Activated CD4-positive, alpha-beta memory T cell treated with anti-CD3 and anti-CD28 coated beads, Interleukin-2, amount 10 ng/mL, durations not matched to agents 7 days and 5 days (primary cell): ENCODE measurements around the gene BABAM2. TPM values are rescaled to one million over a fixed set of nuclear protein-coding genes. Genes with fewer than 3 reads are reported as not detected.

Experiments
- CTCF ChIA-PET: fragments of 350-600 bp; sonication (Branson Sonifier 250); formaldehyde crosslinking; loops from one replicate; lab custom pipeline; 2021; ENCODE audit warnings: antibody characterized with exemption, inconsistent platforms; lab: Charles Lee
- POLR2A ChIA-PET: fragments of 350-600 bp; sonication (Branson Sonifier 250); formaldehyde crosslinking; loops from one replicate; lab custom pipeline; 2021; ENCODE audit warnings: antibody characterized with exemption; lab: Charles Lee
- DNase-seq: peaks from one replicate; pipeline ENCODE4 v3.0.0-alpha.2; 2020
- H3K27ac Mint-ChIP-seq: one replicate; pipeline ENCODE4 v1.8.0; 2021; ENCODE audit warnings: mild to moderate bottlenecking, mixed read lengths
- H3K27me3 Mint-ChIP-seq: one replicate; pipeline ENCODE4 v1.8.0; 2021; ENCODE audit warnings: mixed read lengths
- H3K36me3 Mint-ChIP-seq: one replicate; pipeline ENCODE4 v1.8.0; 2021; ENCODE audit warnings: low read depth, mixed read lengths
- H3K4me1 Mint-ChIP-seq: one replicate; pipeline ENCODE4 v1.8.0; 2021; ENCODE audit warnings: mixed read lengths
- H3K4me3 Mint-ChIP-seq: one replicate; pipeline ENCODE4 v1.8.0; 2021; ENCODE audit warnings: mild to moderate bottlenecking, mixed read lengths
- H3K9me3 Mint-ChIP-seq: one replicate; pipeline ENCODE4 v1.8.0; 2021; ENCODE audit warnings: mixed read lengths
- total RNA-seq, 2 experiments: library from RNA; stranded (reverse); gene quantifications; one replicate each; pipeline ENCODE4 v1.2.3, GENCODE V29; 2021

BABAM2 gene
- total RNA-seq, 2 experiments from 2014 or later = 51.4 to 56.6 TPM

GRCh38 chr2:28161466-28161865 lies 270.9 kb downstream of the BABAM2 start:
- Mint-ChIP-seq H3K9me3 (peaks cover 4% of the 10 kb centered on the region), H3K4me3 (no peak overlapping the region), H3K4me1 (no peaks in the 10 kb centered on the region), H3K27me3 (no peaks in the 10 kb centered on the region), H3K36me3 (peaks cover 19% of the 10 kb centered on the region), H3K27ac (no peak overlapping the region)
- ChIA-PET POLR2A (no interaction called here), CTCF (no interaction called here)
- no peak for DNase-seq

GRCh38 chr2:28162564-28162963 lies 272.0 kb downstream of the BABAM2 start:
- ChIA-PET POLR2A (no interaction called here), CTCF (interaction anchor here (0.7 kb wide), 1 partner anchor 28 kb away, joined by 3 read pairs; no protein-coding TSS in a partner anchor)
- Mint-ChIP-seq H3K4me1 (no peaks in the 10 kb centered on the region), H3K27ac (no peak overlapping the region), H3K4me3 (no peak overlapping the region), H3K9me3 (no peaks in the 10 kb centered on the region), H3K27me3 (no peaks in the 10 kb centered on the region), H3K36me3 (peaks cover 15% of the 10 kb centered on the region)
- no peak for DNase-seq

- no peaks in the 10 kb centered on the region for H3K9me3 Mint-ChIP-seq
- no peaks in the 10 kb centered on the region for H3K4me1 Mint-ChIP-seq
- H3K4me3 Mint-ChIP-seq = no peak overlapping the region
- H3K27ac Mint-ChIP-seq = no peak overlapping the region
- H3K36me3 Mint-ChIP-seq = peaks cover 15% of the 10 kb centered on the region
- ChIA-PET CTCF (no interaction called here), POLR2A (no interaction called here)
- no peaks in the 10 kb centered on the region for H3K27me3 Mint-ChIP-seq
- DNase-seq = no peak
These were observed 272.5 kb downstream of the BABAM2 start for GRCh38 chr2:28163028-28163427.

GRCh38 chr2:28163627-28164279 lies 273.2 kb downstream of the BABAM2 start:
- no peaks in the 10 kb centered on the region for H3K4me1 Mint-ChIP-seq
- H3K36me3 Mint-ChIP-seq = peaks cover 10% of the 10 kb centered on the region
- no peaks in the 10 kb centered on the region for H3K9me3 Mint-ChIP-seq
- H3K4me3 Mint-ChIP-seq = no peak overlapping the region
- no peak for DNase-seq
- no peaks in the 10 kb centered on the region for H3K27me3 Mint-ChIP-seq
- ChIA-PET CTCF (no interaction called here), POLR2A (no interaction called here)
- H3K27ac Mint-ChIP-seq = no peak overlapping the region

- ChIA-PET POLR2A (no interaction called here), CTCF (interaction anchor here (1.1 kb wide), 1 partner anchor 9 kb away, joined by 4 read pairs; no protein-coding TSS in a partner anchor)
- peaks cover 4% of the 10 kb centered on the region for H3K36me3 Mint-ChIP-seq
- no peaks in the 10 kb centered on the region for H3K4me1 Mint-ChIP-seq
- no peaks in the 10 kb centered on the region for H3K9me3 Mint-ChIP-seq
- H3K4me3 Mint-ChIP-seq = no peak overlapping the region
- no peak overlapping the region for H3K27ac Mint-ChIP-seq
- no peaks in the 10 kb centered on the region for H3K27me3 Mint-ChIP-seq
- no peak for DNase-seq
These were observed 273.8 kb downstream of the BABAM2 start for GRCh38 chr2:28164280-28164801.

GRCh38 chr2:28165087-28165635 lies 274.6 kb downstream of the BABAM2 start:
- CTCF ChIA-PET = interaction anchor here (0.7 to 1.1 kb wide), 2 partner anchors 10 to 287 kb away, joined by 4 read pairs; no protein-coding TSS in a partner anchor
- H3K27me3 Mint-ChIP-seq = no peaks in the 10 kb centered on the region
- peaks cover 4% of the 10 kb centered on the region for H3K36me3 Mint-ChIP-seq
- H3K9me3 Mint-ChIP-seq = no peaks in the 10 kb centered on the region
- no peak overlapping the region for H3K4me3 Mint-ChIP-seq
- no peak overlapping the region for H3K27ac Mint-ChIP-seq
- no peaks in the 10 kb centered on the region for H3K4me1 Mint-ChIP-seq
- no peak for DNase-seq
- POLR2A ChIA-PET = no interaction called here

- H3K4me3 Mint-ChIP-seq = no peak overlapping the region
- peaks cover 4% of the 10 kb centered on the region for H3K36me3 Mint-ChIP-seq
- ChIA-PET POLR2A (no interaction called here), CTCF (no interaction called here)
- no peak for DNase-seq
- no peak overlapping the region for H3K27ac Mint-ChIP-seq
- H3K27me3 Mint-ChIP-seq = no peaks in the 10 kb centered on the region
- H3K9me3 Mint-ChIP-seq = no peaks in the 10 kb centered on the region
- H3K4me1 Mint-ChIP-seq = no peaks in the 10 kb centered on the region
These were observed 276.4 kb downstream of the BABAM2 start for GRCh38 chr2:28166956-28167355.

- no peak for DNase-seq
- ChIA-PET CTCF (no interaction called here), POLR2A (no interaction called here)
- H3K27me3 Mint-ChIP-seq = no peaks in the 10 kb centered on the region
- H3K27ac Mint-ChIP-seq = no peak overlapping the region
- H3K36me3 Mint-ChIP-seq = no peaks in the 10 kb centered on the region
- H3K4me1 Mint-ChIP-seq = no peaks in the 10 kb centered on the region
- no peaks in the 10 kb centered on the region for H3K9me3 Mint-ChIP-seq
- no peak overlapping the region for H3K4me3 Mint-ChIP-seq
These were observed 277.8 kb downstream of the BABAM2 start for GRCh38 chr2:28168376-28168775.

- Mint-ChIP-seq H3K27ac (no peak overlapping the region), H3K36me3 (no peaks in the 10 kb centered on the region), H3K4me1 (no peaks in the 10 kb centered on the region), H3K27me3 (no peaks in the 10 kb centered on the region), H3K4me3 (no peak overlapping the region), H3K9me3 (no peaks in the 10 kb centered on the region)
- no peak for DNase-seq
- ChIA-PET POLR2A (no interaction called here), CTCF (interaction anchor here (0.5 to 1.7 kb wide), 2 partner anchors 14 to 248 kb away, joined by 3 to 6 read pairs; no protein-coding TSS in a partner anchor)
These were observed 279.0 kb downstream of the BABAM2 start for GRCh38 chr2:28169492-28169891.

GRCh38 chr2:28172114-28172898 lies 281.8 kb downstream of the BABAM2 start:
- H3K27ac Mint-ChIP-seq = no peak overlapping the region
- POLR2A ChIA-PET = no interaction called here
- H3K9me3 Mint-ChIP-seq = peaks cover 19% of the 10 kb centered on the region
- DNase-seq = no peak
- peaks cover 22% of the 10 kb centered on the region for H3K36me3 Mint-ChIP-seq
- CTCF ChIA-PET = no interaction called here
- H3K4me3 Mint-ChIP-seq = no peak overlapping the region
- H3K27me3 Mint-ChIP-seq = no peaks in the 10 kb centered on the region
- H3K4me1 Mint-ChIP-seq = peaks cover 8% of the 10 kb centered on the region

GRCh38 chr2:28173377-28173776 lies 282.8 kb downstream of the BABAM2 start:
- H3K4me1 Mint-ChIP-seq = peaks cover 13% of the 10 kb centered on the region
- peaks cover 25% of the 10 kb centered on the region for H3K36me3 Mint-ChIP-seq
- no peak overlapping the region for H3K27ac Mint-ChIP-seq
- H3K9me3 Mint-ChIP-seq = peaks cover 23% of the 10 kb centered on the region
- POLR2A ChIA-PET = no interaction called here
- H3K4me3 Mint-ChIP-seq = no peak overlapping the region
- DNase-seq = no peak
- CTCF ChIA-PET = interaction anchor here (1.7 kb wide), 1 partner anchor 18 kb away, joined by 4 read pairs; no protein-coding TSS in a partner anchor
- H3K27me3 Mint-ChIP-seq = no peaks in the 10 kb centered on the region

- no peak overlapping the region for H3K4me3 Mint-ChIP-seq
- no peaks in the 10 kb centered on the region for H3K27me3 Mint-ChIP-seq
- no peak for DNase-seq
- ChIA-PET CTCF (interaction anchor here (1.7 kb wide), 1 partner anchor 19 kb away, joined by 4 read pairs; no protein-coding TSS in a partner anchor), POLR2A (no interaction called here)
- H3K9me3 Mint-ChIP-seq = peaks cover 25% of the 10 kb centered on the region
- H3K4me1 Mint-ChIP-seq = peaks cover 19% of the 10 kb centered on the region
- no peak overlapping the region for H3K27ac Mint-ChIP-seq
- H3K36me3 Mint-ChIP-seq = peaks cover 25% of the 10 kb centered on the region
These were observed 283.7 kb downstream of the BABAM2 start for GRCh38 chr2:28174211-28174610.

- Mint-ChIP-seq H3K27ac (no peak overlapping the region), H3K4me1 (peaks cover 19% of the 10 kb centered on the region), H3K36me3 (peaks cover 25% of the 10 kb centered on the region), H3K4me3 (no peak overlapping the region), H3K9me3 (peaks cover 25% of the 10 kb centered on the region), H3K27me3 (no peaks in the 10 kb centered on the region)
- no peak for DNase-seq
- CTCF ChIA-PET = interaction anchor here (1.7 kb wide), 1 partner anchor 19 kb away, joined by 4 read pairs; no protein-coding TSS in a partner anchor
- POLR2A ChIA-PET = no interaction called here
These were observed 284.5 kb downstream of the BABAM2 start for GRCh38 chr2:28175028-28175427.
